GM12878 (cell line): Measurements from ENCODE around the gene TEKT5. TPM values are rescaled to one million over a fixed set of nuclear protein-coding genes. Genes with fewer than 3 reads are reported as not detected.

Source experiments
- ATAC-seq: fragments of 200-7000 bp; cut with Tn5 transposase; 3 replicates; pipeline ENCODE4 v1.9.1; 2020; ENCODE audit warnings: mild to moderate bottlenecking, moderate library complexity
- BruUV-seq: library from RNA; stranded (reverse); fragments of 400-500 nt; replicated peaks from 2 replicates; lab custom pipeline; 2021; lab: Mats Ljungman, UMichigan
- CTCF ChIA-PET: fragments of 300-600 bp; sonication (Branson Sonifier 250); formaldehyde crosslinking; extraction: SDS; loops from one replicate; lab custom pipeline; 2021; ENCODE audit warnings: inconsistent platforms; lab: Yijun Ruan, JAX
- POLR2A ChIA-PET: fragments of 350-600 bp; formaldehyde crosslinking; extraction: SDS; loops from one replicate; lab custom pipeline; 2021; ENCODE audit warnings: inconsistent platforms; lab: Charles Lee
- RAD21 ChIA-PET: fragments of 300-600 bp; sonication (Branson Sonifier 250); formaldehyde crosslinking; loops from one replicate; lab custom pipeline; 2023; ENCODE audit warnings: antibody characterized with exemption; ENCODE audit not compliant: unreplicated experiment; lab: Charles Lee
- SMC1A ChIA-PET: fragments of 300-600 bp; sonication (Branson Sonifier 250); formaldehyde crosslinking; loops from one replicate; lab custom pipeline; 2023; ENCODE audit not compliant: unreplicated experiment, uncharacterized antibody; lab: Charles Lee
- DNase-seq: peaks from one replicate; pipeline ENCODE4 v3.0.0-alpha.2; 2011; ENCODE audit warnings: low read depth, low spot score
- FAIRE-seq: peaks from 3 replicates; lab custom pipeline; 2011; peaks lifted over from hg19 to GRCh38; lab: Jason Lieb, UNC
- H2AFZ ChIP-seq: 2 replicates; pipeline ENCODE4 v1.6.0; 2011; ENCODE audit warnings: low read depth, low read length, control low read depth; ENCODE audit not compliant: control insufficient read depth
- H3K27ac ChIP-seq: 2 replicates; pipeline ENCODE4 v1.5.1; 2011; ENCODE audit warnings: control low read depth; ENCODE audit not compliant: control insufficient read depth, insufficient read depth
- H3K27me3 ChIP-seq, 2 experiments: replicated peaks in 1 of 2; 2 replicates each; pipeline versions ENCODE4 v1.6.0 to v1.6.1; 2011; ENCODE audit warnings: low read length in 1 of 2; ENCODE audit not compliant: control insufficient read depth in 2 of 2, insufficient read depth in 2 of 2
- H3K36me3 ChIP-seq, 2 experiments: 2 replicates each; pipeline ENCODE4 v1.5.1; 2011; ENCODE audit warnings: low read length in 1 of 2; ENCODE audit not compliant: control insufficient read depth in 2 of 2, insufficient read depth in 2 of 2
- H3K4me1 ChIP-seq: 2 replicates; pipeline ENCODE4 v1.6.1; 2011; ENCODE audit warnings: mild to moderate bottlenecking, low read length, moderate library complexity, mixed read lengths; ENCODE audit not compliant: control insufficient read depth, insufficient read depth
- H3K4me2 ChIP-seq: 2 replicates; pipeline ENCODE4 v1.6.0; 2011; ENCODE audit warnings: control low read depth; ENCODE audit not compliant: control insufficient read depth, insufficient read depth
- H3K4me3 ChIP-seq: fragments of 200-600 bp; sonication (generic); 2 replicates; pipeline ENCODE4 v1.5.1; 2016
- H3K79me2 ChIP-seq: 2 replicates; pipeline ENCODE4 v1.6.0; 2011; ENCODE audit warnings: low read length; ENCODE audit not compliant: control insufficient read depth, insufficient read depth
- H3K9ac ChIP-seq: 2 replicates; pipeline ENCODE4 v1.8.0; 2011; ENCODE audit warnings: low read length, control low read depth, mixed read lengths; ENCODE audit not compliant: control insufficient read depth, insufficient read depth
- H3K9me3 ChIP-seq: replicated peaks from 3 replicates; pipeline ENCODE4 v1.5.1; 2011; ENCODE audit warnings: mild to moderate bottlenecking, low read length; ENCODE audit not compliant: control insufficient read depth, insufficient read depth
- H4K20me1 ChIP-seq: 2 replicates; pipeline ENCODE4 v1.6.0; 2011; ENCODE audit not compliant: control insufficient read depth, insufficient read depth
- BRCA1 ChIP-seq: IDR thresholded peaks from 2 replicates; pipeline ENCODE4 v1.6.1; 2011; ENCODE audit warnings: low read depth, low read length, improper control_type of control experiment
- CBX5 ChIP-seq: sonication (generic); IDR thresholded peaks from 2 replicates; pipeline ENCODE4 v1.6.1; 2016; ENCODE audit warnings: low read depth, moderate library complexity, mild to moderate bottlenecking, inconsistent platforms
- LARP7 ChIP-seq: fragments of 450-650 bp; IDR thresholded peaks from 2 replicates; pipeline ENCODE4 v1.6.1; 2017; ENCODE audit warnings: mild to moderate bottlenecking
- MEF2B ChIP-seq: fragments of 450-650 bp; IDR thresholded peaks from 2 replicates; pipeline ENCODE4 v1.6.1; 2018; ENCODE audit warnings: mild to moderate bottlenecking, moderate library complexity; ENCODE audit not compliant: partially characterized antibody, poor library complexity, severe bottlenecking
- NBN ChIP-seq: fragments of 450-650 bp; IDR thresholded peaks from 2 replicates; pipeline ENCODE4 v1.6.1; 2016
- NFXL1 ChIP-seq: fragments of 450-650 bp; IDR thresholded peaks from 2 replicates; pipeline ENCODE4 v1.6.1; 2017; ENCODE audit warnings: antibody characterized with exemption, mild to moderate bottlenecking, borderline replicate concordance
- NRF1 ChIP-seq: conservative IDR thresholded peaks from 2 replicates; pipeline ENCODE4 v1.6.1; 2011; ENCODE audit warnings: mild to moderate bottlenecking, low read depth, low read length, improper control_type of control experiment
- SIX5 ChIP-seq: IDR thresholded peaks from 2 replicates; pipeline ENCODE4 v1.6.1; 2011; ENCODE audit warnings: mild to moderate bottlenecking, low read depth, low read length, moderate library complexity; ENCODE audit not compliant: severe bottlenecking
- USF1 ChIP-seq: IDR thresholded peaks from 2 replicates; pipeline ENCODE4 v1.6.1; 2011; ENCODE audit warnings: borderline replicate concordance, low read depth, mild to moderate bottlenecking, moderate library complexity, mixed read lengths, low read length; ENCODE audit not compliant: insufficient read depth; ENCODE audit errors: extremely low read length
- WGBS: methylation state at CpG from one replicate; pipeline ENCODE4 v1.1.6; 2016; ENCODE audit warnings: low lambda C conversion rate; ENCODE audit not compliant: insufficient replicate concordance, insufficient coverage; ENCODE audit errors: missing lambda C conversion rate; 5-methylcytosine and 5-hydroxymethylcytosine counted together
- in situ Hi-C: fragments of 300-500 bp; cut with MboI; formaldehyde crosslinking; loops from 9 replicates; pipeline ENCODE4 v1.14.3; 2018; ENCODE audit warnings: mixed read lengths
- intact Hi-C: fragments of 100-400 bp; cut with micrococcal nuclease; formaldehyde crosslinking; loops from one replicate; pipeline ENCODE4 v1.14.2; 2022; ENCODE audit not compliant: unreplicated experiment
- polyA plus RNA-seq, 11 experiments: library from polyadenylated mRNA; depleted of rRNA in 4 of 11; unstranded in 6 of 11; stranded (reverse) in 5 of 11; fragments of >200 nt; fragmentation: Nextera tagmentation in 4 of 11; fragmentation: Illumina TruSeq in 1 of 11; extraction: Ambion mirVana in 4 of 11; extraction: Trizol in 1 of 11; gene quantifications; 1 replicate in 1 of 11; 2 replicates in 10 of 11; pipeline versions ENCODE4 v1.2.1 to v1.2.3, GENCODE V29; 2011 to 2016; ENCODE audit warnings: inconsistent platforms in 2 of 11, missing spikeins in 2 of 11, low read depth in 1 of 11
- total RNA-seq, 4 experiments: library from RNA; depleted of rRNA in 3 of 4; stranded (reverse); fragments of >200 nt in 3 of 4; fragmentation: Illumina TruSeq in 1 of 4; extraction: Trizol in 1 of 4; gene quantifications; 2 replicates each; pipeline versions ENCODE4 v1.2.1 to v1.2.3, GENCODE V29; 2013 to 2021

The TEKT5 gene
- total and polyA plus RNA-seq, 10 of the 15 experiments (the other 5 are each of a cell fraction or from before 2014, with no cell fraction given), result 0.19 to 2.2 (median 0.68) TPM; not detected in 1

GRCh38 chr16:10581507-10581906, 113.2 kb downstream of the TEKT5 start:
- in situ Hi-C loops (no loop called here), intact Hi-C loops (no loop called here)
- CTCF ChIA-PET, result no interaction called here
- Histone ChIP-seq H4K20me1 (no peaks in the 10 kb centered on the region), H3K36me3 (no peaks in the 10 kb centered on the region), H3K27ac (no peak overlapping the region), H3K27me3 (peaks cover 10 to 22% of the 10 kb centered on the region in 2 experiments), H3K9me3 (no peaks in the 10 kb centered on the region), H3K4me1 (no peaks in the 10 kb centered on the region; the same call in 1 of the 2 replicates), H3K4me2 (no peak overlapping the region), H2AFZ (no peak overlapping the region), H3K9ac (no peak overlapping the region), H3K79me2 (no peaks in the 10 kb centered on the region)
- 41% methylated on average over 2 of the region's 2 CpGs for WGBS
- POLR2A ChIA-PET, result no interaction called here
- DNase-seq (no peak), ATAC-seq (no peak)
- BruUV-seq, result no TSS peak
- RAD21 ChIA-PET, result no interaction called here
- TF ChIP-seq NFXL1 (no peak), LARP7 (no peak), USF1 (no peak), MEF2B (no peak), CBX5 (no peak), SIX5 (no peak), BRCA1 (no peak), NBN (no peak), NRF1 (no peak)
- TF ChIP-seq, all 136 proteins: peak for 0
- H3K4me3 ChIP-seq, result no peak overlapping the region
- FAIRE-seq, result no peak
- SMC1A ChIA-PET, result no interaction called here
